ENCODE data around the gene RNU11. TPM values are rescaled to one million over a fixed set of nuclear protein-coding genes. Genes with fewer than 3 reads are reported as not detected.

Gene RNU11
- total RNA-seq, 1 donor from 2014 or later = not detected

GRCh38 chr1:28606771-28607170 is 41.6 kb upstream of the RNU11 start:
- no peak for DNase-seq (ENCODE audit: low spot score in 2 of 2)
- H3K4me3 ChIP-seq = no peak overlapping the region
- no peaks in the 10 kb centered on the region for H3K9me3 ChIP-seq
- no peaks in the 10 kb centered on the region for H3K27me3 ChIP-seq
- H3K36me3 ChIP-seq = peaks cover 68 to 78% of the 10 kb centered on the region in 2 donors
- TF ChIP-seq CTCF (IDR thresholded peaks at IDR 0.05) = no peak
- H3K4me1 ChIP-seq = peaks cover 5 to 8% of the 10 kb centered on the region in 2 donors
- H3K27ac ChIP-seq = no peak overlapping the region
- intact Hi-C loops (cut with DNase I) = no loop called here

- DNase-seq (ENCODE audit: low spot score in 2 of 2) = no peak
- Histone ChIP-seq H3K4me1 (no peaks in the 10 kb centered on the region), H3K27ac (no peak overlapping the region), H3K36me3 (peaks cover 76 to 81% of the 10 kb centered on the region in 2 donors), H3K9me3 (no peaks in the 10 kb centered on the region), H3K27me3 (no peaks in the 10 kb centered on the region), H3K4me3 (no peak overlapping the region)
- intact Hi-C loops (cut with DNase I) = no loop called here
- TF ChIP-seq CTCF (IDR thresholded peaks at IDR 0.05) = no peak
These were observed 35.2 kb upstream of the RNU11 start for GRCh38 chr1:28613175-28613574.

GRCh38 chr1:28631713-28632112 is 16.7 kb upstream of the RNU11 start:
- intact Hi-C loops (cut with DNase I) = no loop called here
- H3K36me3 ChIP-seq = no peaks in the 10 kb centered on the region
- no peaks in the 10 kb centered on the region for H3K4me1 ChIP-seq
- TF ChIP-seq CTCF (IDR thresholded peaks at IDR 0.05) = no peak
- H3K4me3 ChIP-seq = no peak overlapping the region
- DNase-seq (ENCODE audit: low spot score in 2 of 2) = no peak
- no peaks in the 10 kb centered on the region for H3K9me3 ChIP-seq
- H3K27ac ChIP-seq = no peak overlapping the region
- H3K27me3 ChIP-seq = no peaks in the 10 kb centered on the region

- Histone ChIP-seq H3K27me3 (no peaks in the 10 kb centered on the region), H3K9me3 (no peaks in the 10 kb centered on the region), H3K4me1 (no peaks in the 10 kb centered on the region), H3K4me3 (no peak overlapping the region), H3K27ac (no peak overlapping the region), H3K36me3 (no peaks in the 10 kb centered on the region)
- TF ChIP-seq CTCF (IDR thresholded peaks at IDR 0.05) = no peak
- DNase-seq (ENCODE audit: low spot score in 2 of 2) = no peak
- intact Hi-C loops (cut with DNase I) = no loop called here
These were observed 15.8 kb upstream of the RNU11 start for GRCh38 chr1:28632560-28632959.

GRCh38 chr1:28640766-28641165 is 7.6 kb upstream of the RNU11 start:
- Histone ChIP-seq H3K36me3 (no peaks in the 10 kb centered on the region), H3K27ac (no peak overlapping the region), H3K27me3 (no peaks in the 10 kb centered on the region), H3K4me3 (no peak overlapping the region), H3K9me3 (no peaks in the 10 kb centered on the region), H3K4me1 (peaks cover 0 to 19% of the 10 kb centered on the region in 2 donors)
- no peak for TF ChIP-seq CTCF (IDR thresholded peaks at IDR 0.05)
- intact Hi-C loops (cut with DNase I) = loop anchor here (5.0 to 10.0 kb wide), 3 partner anchors 247 to 406 kb away; partner anchors contain the start of genes ATP5IF1, DNAJC8 and EPB41
- DNase-seq (ENCODE audit: low spot score in 2 of 2) = no peak

Measured in ascending aorta (tissue), 2 donors.